HFFc6 (cell line): ENCODE measurements around the gene ZBTB47. TPM values are rescaled to one million over a fixed set of nuclear protein-coding genes. Genes with fewer than 3 reads are reported as not detected.

ENCODE experiments used
- DNase-seq: peaks from one replicate; pipeline ENCODE4 v3.0.0-alpha.2; 2018
- H3K27ac Mint-ChIP-seq: 2 replicates; pipeline ENCODE4 v1.8.0; 2020; ENCODE audit warnings: mild to moderate bottlenecking, mixed read lengths
- H3K27me3 Mint-ChIP-seq: 2 replicates; pipeline ENCODE4 v1.8.0; 2021; ENCODE audit warnings: mild to moderate bottlenecking, moderate library complexity, mixed read lengths; ENCODE audit not compliant: insufficient read depth
- H3K36me3 Mint-ChIP-seq: 2 replicates; pipeline ENCODE4 v1.8.0; 2021; ENCODE audit warnings: low read depth, mixed read lengths
- H3K4me1 Mint-ChIP-seq: 2 replicates; pipeline ENCODE4 v1.8.0; 2020; ENCODE audit warnings: low read depth, mixed read lengths
- H3K4me3 Mint-ChIP-seq: 2 replicates; pipeline ENCODE4 v1.8.0; 2020; ENCODE audit warnings: mild to moderate bottlenecking, moderate library complexity, mixed read lengths
- H3K9me3 Mint-ChIP-seq: 2 replicates; pipeline ENCODE4 v1.8.0; 2020; ENCODE audit warnings: mild to moderate bottlenecking, mixed read lengths
- total RNA-seq, 6 experiments: library from RNA; stranded (reverse); fragmentation: NEBNext Ultra II Directional; extraction: Animal tissue kit (Norgen Biotek cat#: 25700); gene quantifications; 2 replicates in 1 of 6; 3 replicates in 5 of 6; pipeline ENCODE4 v1.2.3, GENCODE V29; 2021
- TF ChIP-seq, protein P1 (sequence below): fragments of 200-600 bp; sonication (generic); IDR thresholded peaks from 2 replicates; pipeline ENCODE4 v1.5.0; 2021; ENCODE audit warnings: antibody characterized with exemption, mild to moderate bottlenecking

ZBTB47 gene
- total RNA-seq, 6 experiments from 2014 or later, result 26.3 to 35.7 (median 29.3) TPM

- no peaks in the 10 kb centered on the region for H3K36me3 Mint-ChIP-seq
- no peaks in the 10 kb centered on the region for H3K4me1 Mint-ChIP-seq
- no peak for DNase-seq
- no peak overlapping the region for H3K4me3 Mint-ChIP-seq
- H3K27ac Mint-ChIP-seq, result no peak overlapping the region
- TF ChIP-seq, protein P1, sequence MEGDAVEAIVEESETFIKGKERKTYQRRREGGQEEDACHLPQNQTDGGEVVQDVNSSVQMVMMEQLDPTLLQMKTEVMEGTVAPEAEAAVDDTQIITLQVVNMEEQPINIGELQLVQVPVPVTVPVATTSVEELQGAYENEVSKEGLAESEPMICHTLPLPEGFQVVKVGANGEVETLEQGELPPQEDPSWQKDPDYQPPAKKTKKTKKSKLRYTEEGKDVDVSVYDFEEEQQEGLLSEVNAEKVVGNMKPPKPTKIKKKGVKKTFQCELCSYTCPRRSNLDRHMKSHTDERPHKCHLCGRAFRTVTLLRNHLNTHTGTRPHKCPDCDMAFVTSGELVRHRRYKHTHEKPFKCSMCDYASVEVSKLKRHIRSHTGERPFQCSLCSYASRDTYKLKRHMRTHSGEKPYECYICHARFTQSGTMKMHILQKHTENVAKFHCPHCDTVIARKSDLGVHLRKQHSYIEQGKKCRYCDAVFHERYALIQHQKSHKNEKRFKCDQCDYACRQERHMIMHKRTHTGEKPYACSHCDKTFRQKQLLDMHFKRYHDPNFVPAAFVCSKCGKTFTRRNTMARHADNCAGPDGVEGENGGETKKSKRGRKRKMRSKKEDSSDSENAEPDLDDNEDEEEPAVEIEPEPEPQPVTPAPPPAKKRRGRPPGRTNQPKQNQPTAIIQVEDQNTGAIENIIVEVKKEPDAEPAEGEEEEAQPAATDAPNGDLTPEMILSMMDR, result no peak
- H3K27me3 Mint-ChIP-seq, result peaks cover 43% of the 10 kb centered on the region
- H3K9me3 Mint-ChIP-seq, result no peaks in the 10 kb centered on the region
These were observed 60.2 kb downstream of the ZBTB47 start for GRCh38 chr3:42713747-42714146.

GRCh38 chr3:42714171-42714852 is 60.8 kb downstream of the ZBTB47 start:
- DNase-seq, result no peak
- no peak overlapping the region for H3K27ac Mint-ChIP-seq
- H3K36me3 Mint-ChIP-seq, result no peaks in the 10 kb centered on the region
- H3K4me1 Mint-ChIP-seq, result no peaks in the 10 kb centered on the region
- peaks cover 43% of the 10 kb centered on the region for H3K27me3 Mint-ChIP-seq
- H3K4me3 Mint-ChIP-seq, result no peak overlapping the region
- no peaks in the 10 kb centered on the region for H3K9me3 Mint-ChIP-seq
- TF ChIP-seq, protein P1, result no peak

Other genes starting within 250 kb of the ZBTB47 start
- gene LYZL4, start 243.1 kb upstream of the ZBTB47 start, total RNA-seq, result not detected
- not detected for gene VIPR1, start 151.1 kb upstream of the ZBTB47 start, total RNA-seq
- gene SEC22C, start 71.7 kb upstream of the ZBTB47 start, total RNA-seq, result 10 to 100 TPM; 40.7 to 51.2 (median 48.6) TPM
- gene SS18L2, start 62.8 kb upstream of the ZBTB47 start, total RNA-seq, result 10 to 100 TPM; 18.9 to 23.2 (median 20.9) TPM
- gene NKTR, start 53.0 kb upstream of the ZBTB47 start, total RNA-seq, result 10 to 100 TPM; 27.8 to 32.7 (median 30.9) TPM
- not detected for gene KLHL40, start 31.8 kb downstream of the ZBTB47 start, total RNA-seq
- not detected for gene HHATL, start 49.1 kb downstream of the ZBTB47 start, total RNA-seq
- gene CCDC13, start 119.6 kb downstream of the ZBTB47 start, total RNA-seq, result under 1 TPM in 4 of 6 experiments, not detected in 2; 0.17 to 0.47 (median 0.30) TPM
- 100 to 1,000 TPM; 115 to 144 (median 125) TPM for gene HIGD1A, start 150.8 kb downstream of the ZBTB47 start, total RNA-seq
- under 1 TPM in 3 of 6 experiments, not detected in 3; 0.09 to 0.10 (median 0.10) TPM for gene ACKR2, start 155.7 kb downstream of the ZBTB47 start, total RNA-seq
- not detected for gene CYP8B1, start 222.2 kb downstream of the ZBTB47 start, total RNA-seq